Limb (tissue), 2 donors: ENCODE measurements around the gene PDPN.

Experiments
- DNase-seq, 2 donors: peaks; one replicate each; pipeline ENCODE4 v3.0.0-alpha.2; 2016; ENCODE audit errors: extremely low spot score in 2 of 2

The PDPN gene

GRCh38 chr1:13617773-13618172, 34.1 kb downstream of the PDPN start:
- no peak for DNase-seq

DNA sequence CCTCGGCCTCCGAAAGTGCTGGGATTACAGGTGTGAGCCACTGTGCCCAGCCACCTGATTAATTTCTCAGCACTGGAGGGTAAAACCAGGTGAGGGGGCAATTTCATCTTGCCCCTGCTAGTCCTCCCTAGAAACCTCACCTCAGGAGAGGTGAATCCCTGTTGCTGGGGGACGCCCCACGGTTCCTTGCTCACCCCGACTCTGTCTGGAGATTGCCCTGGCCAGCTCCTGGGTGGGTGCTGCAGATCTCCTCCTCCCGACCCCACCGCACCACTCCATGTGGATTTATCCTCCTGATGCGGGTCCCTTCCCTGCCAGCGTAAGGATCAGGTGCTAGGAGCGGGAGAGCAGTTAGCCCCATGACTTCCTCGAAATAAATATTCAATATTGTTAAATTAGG, 34.9 kb downstream of the PDPN start:
- DNase-seq, result no peak

DNA sequence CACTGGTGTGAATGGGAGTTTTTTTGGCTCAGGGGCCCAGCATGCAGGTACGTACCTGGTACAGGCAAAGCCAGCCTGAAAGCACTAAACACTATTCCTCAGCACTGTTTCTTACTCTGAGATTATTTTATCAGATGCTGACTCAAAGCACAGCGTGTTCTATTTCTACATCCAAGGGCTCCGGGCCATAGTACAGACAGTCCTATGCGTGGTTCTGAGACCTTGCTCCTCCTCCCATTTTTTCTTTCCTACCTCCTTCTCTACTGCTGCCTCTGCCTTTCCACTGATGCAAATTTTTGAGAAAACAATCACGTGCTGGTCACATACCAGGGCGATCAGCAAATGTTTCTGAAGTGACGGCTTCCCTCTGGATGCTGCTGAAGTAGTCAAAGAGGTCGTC, 36.3 kb downstream of the PDPN start:
- no peak for DNase-seq

GRCh38 chr1:13620825-13621224, 37.2 kb downstream of the PDPN start:
- no peak for DNase-seq

DNA sequence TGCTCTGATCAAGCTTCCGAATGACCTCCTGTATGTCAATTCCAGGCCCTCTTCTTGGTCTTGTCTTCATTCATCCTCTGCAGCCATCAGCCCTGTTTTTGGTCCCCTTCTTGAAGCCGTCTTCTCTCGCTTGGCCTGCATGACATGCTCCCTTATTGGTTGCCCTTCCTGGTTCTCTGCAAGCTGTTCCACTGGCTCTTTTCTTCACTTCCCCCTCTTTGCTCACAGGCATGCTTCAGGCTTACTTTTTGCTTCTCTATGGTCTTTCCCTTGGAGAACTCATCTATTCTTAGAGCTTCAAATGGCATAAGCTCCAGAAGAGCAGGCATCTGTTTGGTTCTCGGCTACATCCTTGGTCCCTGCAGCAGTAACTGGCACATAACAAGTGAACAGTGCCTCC, 38.8 kb downstream of the PDPN start:
- DNase-seq, result no peak

GRCh38 chr1:13623021-13623637, 39.5 kb downstream of the PDPN start:
- DNase-seq, result no peak

DNA sequence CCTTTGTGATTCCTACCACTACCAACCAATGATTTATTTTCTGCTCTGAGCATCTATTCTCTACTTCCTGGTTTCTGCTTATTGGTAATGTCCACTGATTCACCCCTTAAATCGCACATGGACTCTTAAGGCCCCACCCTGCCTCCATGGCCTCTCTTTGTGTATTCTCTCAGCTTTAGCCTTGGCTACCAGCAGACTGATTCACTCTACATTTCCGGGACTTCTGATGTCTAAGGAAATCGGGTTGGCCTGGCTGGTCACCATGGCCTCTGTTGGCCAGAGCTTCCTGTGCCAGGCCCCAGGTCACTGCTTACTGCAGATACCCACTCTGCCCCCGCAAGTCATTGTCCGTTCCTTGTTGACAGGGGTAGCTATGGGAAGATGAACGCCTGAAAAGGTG, 40.9 kb downstream of the PDPN start:
- DNase-seq, result no peak

GRCh38 chr1:13627127-13627526, 43.5 kb downstream of the PDPN start:
- DNase-seq, result no peak

DNA sequence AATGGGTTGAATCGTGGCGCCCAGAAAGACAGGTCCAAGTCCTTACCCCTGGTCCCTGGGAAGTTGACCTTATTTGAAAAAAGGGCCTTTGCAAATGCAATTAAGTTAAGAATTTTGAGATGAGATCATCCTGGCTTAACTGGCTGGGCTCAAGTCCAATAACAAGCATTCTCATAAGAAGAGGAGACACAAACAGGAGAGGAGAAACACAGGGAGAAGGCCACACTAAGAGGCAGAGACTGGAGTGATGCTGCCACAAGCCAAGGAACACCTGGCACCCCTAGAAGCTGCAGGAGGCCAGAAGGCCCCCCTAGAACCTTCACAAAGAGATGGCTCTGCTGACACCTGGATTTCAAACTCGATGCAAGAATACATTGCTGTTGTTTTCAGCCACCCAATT, 44.6 kb downstream of the PDPN start:
- no peak for DNase-seq

DNA sequence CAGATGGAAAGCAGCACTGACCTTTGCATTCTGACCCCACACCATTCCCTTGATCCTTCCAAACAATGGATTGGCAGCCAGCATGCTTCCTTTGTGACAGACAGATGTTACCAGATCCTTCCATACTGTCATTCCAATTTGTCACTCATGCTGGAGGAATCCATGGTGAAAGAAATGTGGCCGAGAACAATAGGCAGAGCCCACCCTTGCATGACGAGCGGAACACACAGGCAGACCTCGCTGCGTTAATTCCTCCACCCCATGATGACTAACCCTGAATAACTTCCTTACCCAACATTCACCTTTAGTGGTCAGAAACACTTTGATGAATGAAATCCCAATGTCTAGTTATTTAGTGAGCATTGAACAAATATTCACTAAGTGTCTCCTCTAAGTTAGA, 45.1 kb downstream of the PDPN start:
- no peak for DNase-seq

DNA sequence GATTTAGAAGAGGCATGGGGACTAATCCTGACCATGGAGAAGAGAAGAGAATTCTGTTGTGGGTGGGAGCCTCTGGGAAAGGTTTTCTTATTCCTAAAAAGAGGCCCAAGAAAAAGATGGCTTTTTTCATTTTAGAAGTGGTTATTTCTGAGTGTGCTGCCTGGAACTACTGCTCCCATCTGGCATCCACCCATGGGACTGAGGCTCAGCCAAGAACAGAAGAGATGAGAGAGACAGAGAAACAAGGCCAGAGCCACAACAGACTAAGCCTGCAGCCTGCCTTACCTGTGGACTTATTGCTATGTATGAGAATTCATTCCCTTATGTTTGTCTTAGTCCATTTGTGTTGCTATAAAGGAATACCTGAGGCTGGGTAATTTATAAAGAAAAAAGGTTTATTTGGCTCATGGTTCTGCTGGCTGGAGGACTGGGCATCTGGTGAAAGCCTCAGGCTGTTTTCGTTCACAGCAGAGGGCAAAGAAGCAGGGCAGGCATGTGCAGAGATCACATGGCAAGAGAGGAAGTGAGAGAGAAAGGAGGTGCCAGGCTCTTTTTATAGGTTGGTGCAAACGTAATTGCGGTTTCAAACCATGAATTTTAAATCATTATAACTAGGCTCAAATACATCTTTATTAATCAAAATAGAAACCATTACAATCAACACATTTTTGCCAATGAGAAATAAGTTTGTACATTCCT, 58.8 kb downstream of the PDPN start:
- no peak for DNase-seq

DNA sequence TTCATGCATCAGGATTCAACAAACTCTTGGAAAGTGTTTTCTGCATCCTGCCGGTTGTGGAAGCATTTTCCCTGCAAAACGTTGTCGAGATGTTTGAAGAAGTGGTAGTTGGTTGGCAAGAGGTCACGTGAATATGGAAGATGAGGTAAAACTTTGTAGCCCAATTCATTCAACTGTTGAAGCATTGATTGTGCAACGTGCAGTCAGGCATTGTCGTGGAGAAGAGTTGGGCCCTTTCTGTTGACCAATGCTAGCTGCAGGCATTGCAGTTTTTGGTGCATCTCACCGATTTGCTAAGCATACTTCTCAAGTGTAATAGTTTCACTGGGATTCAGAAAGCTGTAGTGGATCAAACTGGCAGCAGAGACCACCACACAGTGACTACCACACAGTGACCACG, 59.4 kb downstream of the PDPN start:
- DNase-seq, result no peak

DNA sequence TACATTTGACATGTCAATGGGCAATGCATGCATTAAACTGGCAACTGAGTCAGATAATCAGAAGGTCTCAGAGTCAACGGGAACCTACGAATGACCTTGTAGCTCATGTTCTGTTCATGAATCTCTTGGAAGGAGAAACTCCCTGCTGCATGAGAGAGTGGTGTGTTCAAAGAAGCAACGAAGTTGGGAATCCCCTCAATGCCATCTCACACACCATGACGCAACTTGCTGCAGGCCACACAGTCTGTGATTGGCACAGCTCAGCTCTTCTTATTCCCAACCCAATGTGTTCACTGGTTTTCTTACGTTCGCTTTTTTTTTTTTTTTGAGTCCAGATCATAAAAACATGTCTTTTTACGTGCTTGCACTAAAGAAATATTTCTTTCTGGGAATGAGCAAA, 62.9 kb downstream of the PDPN start:
- no peak for DNase-seq

GRCh38 chr1:13651279-13651678, 67.6 kb downstream of the PDPN start:
- no peak for DNase-seq

DNA sequence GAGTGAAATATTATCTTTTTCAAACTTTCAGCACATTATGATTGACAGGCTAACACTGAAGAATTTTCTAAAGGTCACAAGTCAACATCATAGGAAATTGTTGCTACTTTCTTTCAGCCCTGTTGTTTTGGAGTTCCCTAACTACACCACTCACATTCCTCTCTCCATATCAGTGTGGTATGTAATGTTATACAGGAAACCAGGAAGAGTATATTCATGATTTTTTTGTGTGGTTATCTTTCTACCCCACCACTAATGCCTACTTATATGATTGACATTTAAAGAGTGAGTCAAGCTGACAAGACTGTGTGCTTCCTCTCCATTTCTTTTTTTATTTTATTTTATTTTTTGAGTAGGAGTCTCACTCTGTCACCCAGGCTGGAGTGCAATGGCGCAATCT, 68.6 kb downstream of the PDPN start:
- no peak for DNase-seq

GRCh38 chr1:13661539-13661938, 77.9 kb downstream of the PDPN start:
- no peak for DNase-seq

- DNase-seq, result no peak
These were observed 78.9 kb downstream of the PDPN start for GRCh38 chr1:13662493-13662892.

DNA sequence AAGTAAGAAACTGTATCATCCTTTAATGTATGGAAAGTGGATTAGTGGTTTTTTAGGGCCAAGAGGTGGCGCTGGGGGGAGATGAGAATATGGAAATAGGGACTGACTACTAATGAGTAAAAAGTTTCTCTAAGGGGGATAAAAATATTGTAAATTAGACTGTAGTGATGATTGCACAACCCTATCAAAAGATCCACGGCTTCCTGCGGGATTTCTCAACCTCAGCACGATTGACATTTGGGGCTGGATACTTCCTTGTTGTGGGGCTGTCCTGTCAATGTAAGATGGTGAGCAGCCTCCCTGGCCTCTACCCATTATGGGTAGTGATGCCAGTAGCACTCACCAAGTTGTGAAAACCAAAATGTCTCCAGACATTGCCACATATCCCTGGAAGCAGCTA, 80.3 kb downstream of the PDPN start:
- no peak for DNase-seq

DNA sequence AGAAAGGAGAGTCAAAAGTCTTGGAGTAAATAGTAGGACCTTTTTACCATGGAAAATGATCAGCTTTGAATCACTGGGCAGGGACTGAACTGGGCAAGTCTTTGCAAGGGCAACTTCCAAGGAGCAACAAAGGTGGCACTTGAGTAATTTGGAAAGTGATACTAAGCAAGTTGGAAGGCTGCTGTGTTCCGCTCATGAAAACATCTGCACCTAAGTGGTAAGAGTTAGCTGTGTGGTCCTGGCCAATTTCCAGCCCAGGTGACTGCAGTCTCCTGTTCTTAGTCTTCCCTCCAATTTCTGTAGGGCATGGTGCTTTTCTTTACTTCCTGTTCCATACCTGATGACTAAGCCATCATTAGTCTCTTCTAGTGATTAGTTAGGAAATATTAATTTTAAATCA, 80.8 kb downstream of the PDPN start:
- no peak for DNase-seq

- DNase-seq, result no peak
These were observed 82.7 kb downstream of the PDPN start for GRCh38 chr1:13666317-13666716.
